ENCODE data around the gene FBLN1.

DNA sequence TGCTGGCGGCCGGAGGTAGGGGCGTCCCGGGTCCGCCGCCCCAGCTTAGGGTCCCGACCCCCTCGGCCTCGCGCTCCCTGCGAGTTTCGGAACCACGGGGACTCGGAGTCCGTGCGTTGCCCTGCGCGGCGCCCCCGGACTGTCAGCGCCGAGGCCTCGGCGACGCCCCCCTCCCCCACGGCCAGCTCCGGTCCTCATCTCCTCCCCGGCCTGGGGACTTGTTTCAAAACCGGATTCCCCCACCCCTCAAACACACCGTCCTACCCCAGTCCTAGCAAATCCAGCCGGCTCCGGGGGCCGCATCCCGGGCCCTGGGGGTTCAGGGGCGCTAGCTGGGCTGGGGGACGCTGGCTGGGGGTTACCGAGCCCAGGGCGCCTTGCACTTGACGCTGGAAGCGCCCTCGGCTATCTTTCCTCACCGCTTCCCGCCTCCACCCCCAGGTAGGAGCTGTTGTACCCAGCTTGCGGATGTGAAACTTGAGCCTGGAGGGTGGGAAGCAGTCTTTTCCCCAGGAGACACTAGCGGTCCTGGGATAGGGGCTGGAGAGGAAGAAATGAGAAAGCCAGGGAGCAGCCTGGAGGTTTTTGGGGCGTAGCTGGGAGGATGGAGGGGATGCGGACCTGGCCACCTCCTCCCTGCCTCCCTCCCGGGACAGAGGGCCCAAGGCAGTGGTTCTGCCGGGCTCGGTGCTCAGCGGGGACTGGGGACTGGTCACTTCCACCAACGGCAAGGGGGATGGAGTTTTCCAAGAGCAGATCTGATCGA, 550 bp downstream of the FBLN1 start:
- TF ChIP-seq, protein P1, sequence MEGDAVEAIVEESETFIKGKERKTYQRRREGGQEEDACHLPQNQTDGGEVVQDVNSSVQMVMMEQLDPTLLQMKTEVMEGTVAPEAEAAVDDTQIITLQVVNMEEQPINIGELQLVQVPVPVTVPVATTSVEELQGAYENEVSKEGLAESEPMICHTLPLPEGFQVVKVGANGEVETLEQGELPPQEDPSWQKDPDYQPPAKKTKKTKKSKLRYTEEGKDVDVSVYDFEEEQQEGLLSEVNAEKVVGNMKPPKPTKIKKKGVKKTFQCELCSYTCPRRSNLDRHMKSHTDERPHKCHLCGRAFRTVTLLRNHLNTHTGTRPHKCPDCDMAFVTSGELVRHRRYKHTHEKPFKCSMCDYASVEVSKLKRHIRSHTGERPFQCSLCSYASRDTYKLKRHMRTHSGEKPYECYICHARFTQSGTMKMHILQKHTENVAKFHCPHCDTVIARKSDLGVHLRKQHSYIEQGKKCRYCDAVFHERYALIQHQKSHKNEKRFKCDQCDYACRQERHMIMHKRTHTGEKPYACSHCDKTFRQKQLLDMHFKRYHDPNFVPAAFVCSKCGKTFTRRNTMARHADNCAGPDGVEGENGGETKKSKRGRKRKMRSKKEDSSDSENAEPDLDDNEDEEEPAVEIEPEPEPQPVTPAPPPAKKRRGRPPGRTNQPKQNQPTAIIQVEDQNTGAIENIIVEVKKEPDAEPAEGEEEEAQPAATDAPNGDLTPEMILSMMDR (conservative IDR thresholded peaks at IDR 0.05), result no peak
- 0 out of 2 replicates have a peak, but pooled peaks have one; percentile 5 for TF ChIP-seq ZFX (IDR thresholded peaks at IDR 0.05)

Data from C4-2B (cell line).